Ovary (tissue), 9 donors: Measurements from ENCODE around the gene PTPA. TPM values are rescaled to one million over a fixed set of nuclear protein-coding genes. Genes with fewer than 3 reads are reported as not detected.

Experiments used
- DNase-seq, 5 donors: peaks; one replicate each; pipeline ENCODE4 v3.0.0-alpha.2; 2019 to 2020
- H3K27ac ChIP-seq, 2 donors: fragments of 200-600 bp; one replicate each; pipeline versions ENCODE4 v1.5.1 to v1.8.0; 2019 to 2022
- H3K27me3 ChIP-seq: fragments of 200-600 bp; one replicate; pipeline ENCODE4 v1.8.0; 2022
- H3K36me3 ChIP-seq: fragments of 200-600 bp; sonication (generic); one replicate; pipeline ENCODE4 v1.5.1; 2019
- H3K4me1 ChIP-seq: one replicate; pipeline ENCODE4 v1.8.1; 2013; ENCODE audit warnings: mild to moderate bottlenecking, moderate library complexity; ENCODE audit not compliant: insufficient read depth
- H3K4me3 ChIP-seq: fragments of 200-600 bp; sonication (generic); one replicate; pipeline ENCODE4 v1.5.1; 2017
- H3K9me3 ChIP-seq, 2 donors: fragments of 200-600 bp in 1 of 2; sonication (generic) in 1 of 2; one replicate each; pipeline versions ENCODE4 v1.5.1 to v1.8.1; 2013 to 2019; ENCODE audit warnings: mild to moderate bottlenecking in 1 of 2, moderate library complexity in 1 of 2
- EP300 ChIP-seq: sonication (generic); formaldehyde crosslinking; IDR thresholded peaks from one replicate; pipeline ENCODE4 v1.6.1; 2017; ENCODE audit warnings: antibody characterized with exemption
- POLR2A ChIP-seq: fragments of 450-650 bp; IDR thresholded peaks from one replicate; pipeline ENCODE4 v1.6.1; 2017; ENCODE audit warnings: antibody characterized with exemption, mild to moderate bottlenecking, moderate library complexity
- WGBS, 3 donors: extraction: QIAGEN DNeasy Blood & Tissue Kit in 1 of 3; methylation state at CpG; one replicate each; pipeline versions ENCODE4 v1.1.5 to v1.1.7; 2013 to 2017; 5-methylcytosine and 5-hydroxymethylcytosine counted together
- intact Hi-C, 4 donors: fragments of 100-400 bp; cut with DNase I; formaldehyde crosslinking; loops; one replicate each; pipeline versions ENCODE4 v1.11.0 to v1.15.1; 2022 to 2023
- polyA plus RNA-seq, 2 donors: library from polyadenylated mRNA; stranded (reverse); fragments of 200-250 nt in 1 of 2; fragments of 350-450 nt in 1 of 2; fragmentation: Illumina TruSeq in 1 of 2; extraction: RNeasy Lipid Tissue Mini Kit (QIAGEN cat#74804) in 1 of 2; gene quantifications; one replicate each; pipeline ENCODE4 v1.2.3, GENCODE V29; 2013 to 2014
- total RNA-seq, 7 donors: library from RNA; depleted of rRNA in 2 of 7; stranded (reverse); fragments of >200 nt in 2 of 7; fragmentation: NEBNext Ultra II Directional in 3 of 7; extraction: Animal tissue kit (Norgen Biotek cat#: 25700) in 3 of 7; gene quantifications; one replicate each; pipeline versions ENCODE4 v1.1.0 to v1.2.4, GENCODE V29; 2016 to 2023
- TF ChIP-seq, protein P1 (sequence below), 3 donors: fragments of 450-650 bp in 2 of 3; fragments of 200-600 bp in 1 of 3; IDR thresholded peaks; one replicate each; pipeline versions ENCODE4 v1.5.1 to v1.8.0; 2016 to 2022; ENCODE audit warnings: antibody characterized with exemption in 3 of 3, mild to moderate bottlenecking in 1 of 3
- donor health status: DM: no; HTN: no; CAD: no; lungs with moderate emphysema.
- donor health status: DM: no; HTN: no; CAD: no.
- donor health status: Bipolar disorder and iron deficiency.
- donor health status: DM: yes; HTN: yes; CAD: no.
- donor health status: DM: no; HTN: no; CAD: no.
- donor health status: DM: yes; HTN: yes; CAD: no.

The PTPA gene
- total and polyA plus RNA-seq, 9 donors: 32.1 to 107 (median 89.2) TPM

GRCh38 chr9:129184219-129184524 is 73.0 kb downstream of the PTPA start:
- 73 to 83% (median 77%) methylated on average over 7 of the region's 7 CpGs for WGBS, 3 donors
- Histone ChIP-seq H3K27ac (no peak overlapping the region), H3K36me3 (no peaks in the 10 kb centered on the region), H3K27me3 (no peaks in the 10 kb centered on the region), H3K4me3 (no peak overlapping the region), H3K9me3 (no peaks in the 10 kb centered on the region), H3K4me1 (no peaks in the 10 kb centered on the region)
- TF ChIP-seq, protein P1, sequence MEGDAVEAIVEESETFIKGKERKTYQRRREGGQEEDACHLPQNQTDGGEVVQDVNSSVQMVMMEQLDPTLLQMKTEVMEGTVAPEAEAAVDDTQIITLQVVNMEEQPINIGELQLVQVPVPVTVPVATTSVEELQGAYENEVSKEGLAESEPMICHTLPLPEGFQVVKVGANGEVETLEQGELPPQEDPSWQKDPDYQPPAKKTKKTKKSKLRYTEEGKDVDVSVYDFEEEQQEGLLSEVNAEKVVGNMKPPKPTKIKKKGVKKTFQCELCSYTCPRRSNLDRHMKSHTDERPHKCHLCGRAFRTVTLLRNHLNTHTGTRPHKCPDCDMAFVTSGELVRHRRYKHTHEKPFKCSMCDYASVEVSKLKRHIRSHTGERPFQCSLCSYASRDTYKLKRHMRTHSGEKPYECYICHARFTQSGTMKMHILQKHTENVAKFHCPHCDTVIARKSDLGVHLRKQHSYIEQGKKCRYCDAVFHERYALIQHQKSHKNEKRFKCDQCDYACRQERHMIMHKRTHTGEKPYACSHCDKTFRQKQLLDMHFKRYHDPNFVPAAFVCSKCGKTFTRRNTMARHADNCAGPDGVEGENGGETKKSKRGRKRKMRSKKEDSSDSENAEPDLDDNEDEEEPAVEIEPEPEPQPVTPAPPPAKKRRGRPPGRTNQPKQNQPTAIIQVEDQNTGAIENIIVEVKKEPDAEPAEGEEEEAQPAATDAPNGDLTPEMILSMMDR (IDR thresholded peaks at IDR 0.05): no peak
- TF ChIP-seq POLR2A: no peak
- intact Hi-C loops: loop anchor here in 1 of 4 donors (5.0 kb wide), 1 partner anchor 63 kb away; no protein-coding TSS in a partner anchor
- DNase-seq: no peak

DNA sequence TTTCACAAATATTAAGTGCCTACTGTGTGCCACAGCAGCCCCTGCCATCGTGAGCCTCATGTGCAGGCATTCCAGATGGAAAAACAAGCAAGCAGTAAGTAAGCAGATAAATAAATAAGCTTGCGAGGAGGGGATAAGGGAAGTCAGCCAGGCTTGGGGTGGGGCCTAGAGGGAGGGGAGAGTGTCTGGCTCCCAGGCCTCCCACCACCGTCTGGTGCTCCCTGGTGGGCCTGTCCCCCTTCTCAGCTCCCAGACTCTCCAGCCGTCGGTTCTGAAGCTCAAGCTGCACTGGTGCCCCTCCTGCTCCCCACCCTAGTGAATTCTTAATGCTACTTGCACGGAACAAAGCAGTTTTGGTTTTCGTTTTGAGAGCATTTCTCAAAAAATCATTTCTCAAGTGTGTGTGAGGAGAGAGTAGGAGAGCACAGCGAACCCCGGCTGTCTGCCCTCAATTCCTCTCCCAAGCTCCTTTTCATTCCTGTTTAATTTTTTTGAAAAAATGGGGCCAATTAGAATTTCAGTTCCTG is 73.4 kb downstream of the PTPA start:
- H3K4me3 ChIP-seq: no peak overlapping the region
- H3K27me3 ChIP-seq: no peaks in the 10 kb centered on the region
- no peaks in the 10 kb centered on the region for H3K9me3 ChIP-seq
- no peaks in the 10 kb centered on the region for H3K4me1 ChIP-seq
- WGBS, 3 donors: 43 to 53% (median 47%) methylated on average over 9 of the region's 9 CpGs
- no peak overlapping the region for H3K27ac ChIP-seq
- no peaks in the 10 kb centered on the region for H3K36me3 ChIP-seq
- DNase-seq: no peak
- intact Hi-C loops: loop anchor here in 1 of 4 donors (5.0 kb wide), 1 partner anchor 63 kb away; no protein-coding TSS in a partner anchor
- TF ChIP-seq, protein P1 (IDR thresholded peaks at IDR 0.05): no peak
- TF ChIP-seq POLR2A (no peak), EP300 (no peak)

- intact Hi-C loops: no loop called here
Observed at GRCh38 chr9:129185402-129185801, 74.2 kb downstream of the PTPA start.

DNA sequence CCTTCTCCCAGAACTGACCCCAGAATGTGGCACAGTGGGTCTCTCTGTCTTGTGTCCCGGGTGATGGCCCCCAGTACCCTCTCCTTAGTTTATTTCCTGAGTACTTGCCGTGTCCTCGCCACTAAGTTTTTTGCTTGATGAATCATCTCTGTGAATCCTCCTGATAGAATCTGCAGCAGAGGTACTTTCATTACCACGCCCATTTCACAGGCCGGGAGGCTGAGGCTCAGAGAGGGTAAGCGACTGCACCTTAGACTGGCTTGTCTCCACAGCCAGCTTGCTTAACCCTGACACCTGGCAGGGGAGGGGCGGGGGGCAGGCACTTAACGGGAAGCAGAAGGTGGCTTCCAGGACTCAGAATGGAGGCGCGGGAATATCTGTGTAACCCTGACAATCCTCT is 74.8 kb downstream of the PTPA start:
- no peaks in the 10 kb centered on the region for H3K9me3 ChIP-seq
- no peak for DNase-seq
- TF ChIP-seq, protein P1 (IDR thresholded peaks at IDR 0.05): no peak
- no peak for TF ChIP-seq EP300
- no peak for TF ChIP-seq POLR2A
- no peaks in the 10 kb centered on the region for H3K4me1 ChIP-seq
- no peaks in the 10 kb centered on the region for H3K27me3 ChIP-seq
- intact Hi-C loops: no loop called here
- no peaks in the 10 kb centered on the region for H3K36me3 ChIP-seq
- H3K27ac ChIP-seq: no peak overlapping the region
- H3K4me3 ChIP-seq: no peak overlapping the region
- WGBS, 3 donors: 81 to 87% (median 84%) methylated on average over 10 of the region's 10 CpGs

More at GRCh38 chr9:129185402-129185801, 74.2 kb downstream of the PTPA start:
- no peak for TF ChIP-seq POLR2A
- TF ChIP-seq EP300: no peak
- TF ChIP-seq, protein P1 (IDR thresholded peaks at IDR 0.05): no peak
- 89 to 94% (median 89%) methylated on average over 6 of the region's 6 CpGs for WGBS, 3 donors
- DNase-seq: no peak
- no peaks in the 10 kb centered on the region for H3K27me3 ChIP-seq
- H3K36me3 ChIP-seq: no peaks in the 10 kb centered on the region
- H3K27ac ChIP-seq: no peak overlapping the region
- H3K4me1 ChIP-seq: no peaks in the 10 kb centered on the region
- no peaks in the 10 kb centered on the region for H3K9me3 ChIP-seq
- H3K4me3 ChIP-seq: no peak overlapping the region
